A673 (cell line): ENCODE measurements around the gene PPARA. TPM values are rescaled to one million over a fixed set of nuclear protein-coding genes. Genes with fewer than 3 reads are reported as not detected.

Experiments
- BruUV-seq: library from RNA; stranded (reverse); fragments of 400-500 nt; replicated peaks from 2 replicates; lab custom pipeline; 2021; lab: Mats Ljungman, UMichigan
- CTCF ChIA-PET: fragments of 300-600 bp; sonication (Branson Sonifier 250); formaldehyde crosslinking; loops from one replicate; lab custom pipeline; 2022; ENCODE audit warnings: antibody characterized with exemption; lab: Charles Lee
- POLR2A ChIA-PET: fragments of 300-600 bp; sonication (Branson Sonifier 250); formaldehyde crosslinking; loops from one replicate; lab custom pipeline; 2022; ENCODE audit warnings: antibody characterized with exemption; ENCODE audit not compliant: low non-redundant PET; lab: Charles Lee
- DNase-seq: peaks from one replicate; pipeline ENCODE4 v3.0.0-alpha.2; 2015; ENCODE audit warnings: low spot score
- H3K27ac ChIP-seq: fragments of 200-600 bp; sonication (generic); 2 replicates; pipeline ENCODE4 v1.5.1; 2016; ENCODE audit warnings: mixed run types, low read depth, mild to moderate bottlenecking, mixed read lengths, antibody characterized with exemption, low read length; ENCODE audit not compliant: poor library complexity, severe bottlenecking
- H3K27me3 ChIP-seq: fragments of 200-600 bp; sonication (generic); replicated peaks from 2 replicates; pipeline ENCODE4 v1.6.1; 2017; ENCODE audit warnings: mixed run types, low read depth, mild to moderate bottlenecking, mixed read lengths, antibody characterized with exemption, low read length; ENCODE audit not compliant: insufficient read depth, poor library complexity
- H3K36me3 ChIP-seq: fragments of 200-600 bp; sonication (generic); 2 replicates; pipeline ENCODE4 v1.6.1; 2016; ENCODE audit warnings: mixed run types, mild to moderate bottlenecking, mixed read lengths, antibody characterized with exemption, low read length; ENCODE audit not compliant: insufficient read depth, poor library complexity, severe bottlenecking
- H3K4me1 ChIP-seq: fragments of 200-600 bp; sonication (generic); 2 replicates; pipeline ENCODE4 v1.6.1; 2017; ENCODE audit warnings: mixed run types, mild to moderate bottlenecking, mixed read lengths, antibody characterized with exemption, low read length; ENCODE audit not compliant: insufficient read depth, poor library complexity, severe bottlenecking
- H3K4me3 ChIP-seq: fragments of 200-600 bp; sonication (generic); 2 replicates; pipeline ENCODE4 v1.5.1; 2016; ENCODE audit warnings: low read depth, mixed run types, mild to moderate bottlenecking, mixed read lengths, low read length; ENCODE audit not compliant: poor library complexity, severe bottlenecking
- H3K9me3 ChIP-seq: fragments of 200-600 bp; sonication (generic); 2 replicates; pipeline ENCODE4 v1.6.1; 2016; ENCODE audit warnings: mixed run types, low read depth, mild to moderate bottlenecking, mixed read lengths, antibody characterized with exemption, low read length; ENCODE audit not compliant: poor library complexity, severe bottlenecking
- EZH2 ChIP-seq: fragments of 200-600 bp; sonication (generic); IDR thresholded peaks from 2 replicates; pipeline ENCODE4 v1.6.1; 2017; ENCODE audit warnings: borderline replicate concordance, low read depth, mild to moderate bottlenecking, mixed read lengths, antibody characterized with exemption, low read length; ENCODE audit not compliant: poor library complexity, severe bottlenecking
- intact Hi-C: fragments of 100-400 bp; cut with micrococcal nuclease; formaldehyde crosslinking; loops from one replicate; pipeline ENCODE4 v1.10.0; 2022; ENCODE audit not compliant: unreplicated experiment
- total RNA-seq: library from RNA; stranded (reverse); gene quantifications from 2 replicates; pipeline ENCODE4 v1.2.3, GENCODE V29; 2021
- TF ChIP-seq, protein P1 (sequence below): fragments of 300-800, 200-600 bp; sonication (generic); conservative IDR thresholded peaks from 2 replicates; pipeline ENCODE4 v1.5.1; 2017; ENCODE audit warnings: low read depth, mild to moderate bottlenecking, antibody characterized with exemption, low read length, moderate library complexity, mixed read lengths

Gene PPARA
- total RNA-seq, 1 experiment from 2014 or later, result 2.0 TPM

DNA sequence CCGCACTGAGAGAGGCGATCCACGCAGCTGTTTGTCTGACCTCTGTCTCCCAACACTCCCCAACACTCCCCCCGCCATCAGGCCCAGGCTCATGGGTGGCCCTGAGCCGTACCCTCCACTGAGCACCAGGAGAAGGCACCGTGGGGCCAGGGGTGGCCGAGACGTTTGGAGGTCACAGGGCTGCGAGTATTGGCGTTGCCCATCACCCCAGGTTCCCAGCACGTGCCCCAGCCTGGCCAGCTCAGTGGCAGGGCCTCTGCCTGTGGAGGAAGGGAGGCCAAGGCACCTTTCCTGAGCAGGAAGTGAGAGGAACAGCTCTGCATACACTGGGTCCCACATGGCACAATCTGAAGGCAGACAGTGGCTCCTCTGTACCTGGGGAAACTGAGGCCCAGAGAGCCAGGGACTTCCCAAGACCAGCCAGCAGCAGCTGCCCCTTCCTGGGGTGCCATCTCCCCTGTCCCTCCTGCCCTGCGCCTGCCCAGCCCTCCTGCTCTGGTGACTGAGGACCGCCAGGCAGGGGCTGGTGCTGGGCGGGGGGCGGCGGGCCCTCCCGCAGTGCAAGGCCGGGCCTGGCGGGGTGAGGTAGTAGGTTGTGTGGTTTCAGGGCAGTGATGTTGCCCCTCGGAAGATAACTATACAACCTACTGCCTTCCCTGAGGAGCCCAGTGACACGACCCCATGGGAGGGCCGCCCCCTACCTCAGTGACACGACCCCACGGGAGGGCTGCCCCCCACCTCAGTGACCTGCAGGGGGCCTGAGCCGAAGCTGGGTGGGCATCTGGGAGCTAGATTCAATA lies 37.0 kb upstream of the PPARA start:
- Histone ChIP-seq H3K4me1 (no peaks in the 10 kb centered on the region), H3K36me3 (peaks cover 46% of the 10 kb centered on the region), H3K27ac (no peak overlapping the region), H3K4me3 (no peak overlapping the region), H3K9me3 (no peaks in the 10 kb centered on the region), H3K27me3 (no peaks in the 10 kb centered on the region)
- no peak for DNase-seq
- ChIA-PET POLR2A (no interaction called here), CTCF (interaction anchor here (1.0 kb wide), 1 partner anchor 107 kb away, joined by 4 read pairs; no protein-coding TSS in a partner anchor)
- BruUV-seq, result no TSS peak
- TF ChIP-seq EZH2, result no peak
- TF ChIP-seq, protein P1, sequence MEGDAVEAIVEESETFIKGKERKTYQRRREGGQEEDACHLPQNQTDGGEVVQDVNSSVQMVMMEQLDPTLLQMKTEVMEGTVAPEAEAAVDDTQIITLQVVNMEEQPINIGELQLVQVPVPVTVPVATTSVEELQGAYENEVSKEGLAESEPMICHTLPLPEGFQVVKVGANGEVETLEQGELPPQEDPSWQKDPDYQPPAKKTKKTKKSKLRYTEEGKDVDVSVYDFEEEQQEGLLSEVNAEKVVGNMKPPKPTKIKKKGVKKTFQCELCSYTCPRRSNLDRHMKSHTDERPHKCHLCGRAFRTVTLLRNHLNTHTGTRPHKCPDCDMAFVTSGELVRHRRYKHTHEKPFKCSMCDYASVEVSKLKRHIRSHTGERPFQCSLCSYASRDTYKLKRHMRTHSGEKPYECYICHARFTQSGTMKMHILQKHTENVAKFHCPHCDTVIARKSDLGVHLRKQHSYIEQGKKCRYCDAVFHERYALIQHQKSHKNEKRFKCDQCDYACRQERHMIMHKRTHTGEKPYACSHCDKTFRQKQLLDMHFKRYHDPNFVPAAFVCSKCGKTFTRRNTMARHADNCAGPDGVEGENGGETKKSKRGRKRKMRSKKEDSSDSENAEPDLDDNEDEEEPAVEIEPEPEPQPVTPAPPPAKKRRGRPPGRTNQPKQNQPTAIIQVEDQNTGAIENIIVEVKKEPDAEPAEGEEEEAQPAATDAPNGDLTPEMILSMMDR, result no peak
- intact Hi-C loops, result no loop called here

DNA sequence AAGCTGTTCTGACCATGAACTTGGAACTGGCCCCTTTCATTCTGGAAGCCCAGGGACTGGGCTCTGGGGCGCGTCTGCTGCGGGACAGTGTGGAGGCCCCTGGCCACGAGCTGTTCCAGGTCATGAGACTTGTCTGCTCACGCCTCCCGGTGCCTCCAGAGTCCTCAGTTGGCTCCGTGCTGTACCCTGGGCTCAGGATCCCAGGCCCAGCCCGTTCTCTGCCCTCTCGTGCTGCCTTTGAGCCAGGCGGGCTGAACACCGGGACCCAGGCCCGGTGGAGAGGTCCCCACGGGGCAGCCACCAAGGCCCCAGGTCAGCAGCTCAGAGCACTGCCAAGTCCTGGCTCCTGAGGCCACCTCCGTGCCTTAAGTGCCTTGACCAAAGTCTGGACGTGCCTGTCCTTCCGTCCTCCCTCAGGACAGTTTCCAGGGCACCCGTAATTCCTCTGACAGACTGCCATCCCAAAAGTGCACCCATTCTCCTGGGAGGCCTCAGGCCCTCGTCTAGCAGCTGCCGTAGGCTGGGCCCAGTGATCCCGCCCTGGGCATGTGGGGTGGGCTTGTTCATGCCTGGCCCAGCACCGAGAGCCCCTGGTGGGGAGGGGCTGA lies 36.3 kb upstream of the PPARA start:
- Histone ChIP-seq H3K27me3 (no peaks in the 10 kb centered on the region), H3K27ac (no peak overlapping the region), H3K4me1 (no peaks in the 10 kb centered on the region), H3K4me3 (no peak overlapping the region), H3K36me3 (peaks cover 39% of the 10 kb centered on the region), H3K9me3 (no peaks in the 10 kb centered on the region)
- no TSS peak for BruUV-seq
- DNase-seq, result no peak
- ChIA-PET POLR2A (no interaction called here), CTCF (interaction anchor here (1.0 kb wide), 1 partner anchor 107 kb away, joined by 4 read pairs; no protein-coding TSS in a partner anchor)
- no peak for TF ChIP-seq EZH2
- TF ChIP-seq, protein P1, result no peak
- intact Hi-C loops, result no loop called here

DNA sequence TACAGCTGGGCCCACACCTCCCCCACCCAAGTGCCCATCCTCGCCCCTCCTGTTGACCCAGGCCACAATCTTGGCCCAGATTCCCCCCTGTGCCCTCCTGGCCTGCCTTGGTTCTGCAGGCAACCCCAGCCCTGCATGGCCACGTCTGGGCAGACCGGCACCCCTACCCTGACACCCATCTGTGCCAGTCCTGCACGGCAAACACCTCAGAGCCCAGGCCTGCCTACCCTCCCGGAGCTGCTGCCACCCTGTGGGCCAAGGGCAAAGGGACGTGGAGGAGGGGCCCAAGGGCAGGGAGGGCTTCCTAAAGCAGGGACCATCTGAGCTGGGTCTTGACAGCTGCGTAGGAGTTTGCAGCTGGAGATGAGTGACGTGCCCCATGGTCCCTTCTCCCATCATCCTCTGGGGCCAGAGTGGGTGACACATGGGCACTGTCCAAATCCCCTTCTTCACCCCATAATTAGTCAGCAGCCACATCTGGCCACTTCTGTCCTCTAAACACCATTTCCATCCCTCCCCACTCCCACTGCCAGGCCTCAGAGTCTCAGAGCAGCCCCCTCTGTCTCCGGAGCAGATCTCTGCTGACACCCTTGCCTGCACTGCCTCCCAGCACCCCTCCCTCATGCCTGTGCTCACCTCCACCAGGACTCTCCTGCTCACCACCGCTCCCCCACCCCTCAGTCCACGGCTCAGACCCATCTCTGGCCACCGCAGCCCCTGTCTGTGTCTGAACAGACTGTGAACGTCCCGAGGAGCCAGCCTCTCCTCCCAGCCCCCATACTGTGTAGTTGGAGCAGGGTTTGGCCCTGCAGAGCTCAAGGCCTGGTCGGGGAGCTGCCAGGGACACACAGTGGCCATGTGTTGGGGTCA lies 35.6 kb upstream of the PPARA start:
- ChIA-PET CTCF (interaction anchor here (1.0 kb wide), 1 partner anchor 108 kb away, joined by 4 read pairs; no protein-coding TSS in a partner anchor), POLR2A (no interaction called here)
- Histone ChIP-seq H3K9me3 (no peaks in the 10 kb centered on the region), H3K27me3 (no peaks in the 10 kb centered on the region), H3K27ac (no peak overlapping the region), H3K36me3 (peaks cover 31% of the 10 kb centered on the region), H3K4me3 (no peak overlapping the region), H3K4me1 (no peaks in the 10 kb centered on the region)
- BruUV-seq, result no TSS peak
- TF ChIP-seq, protein P1, result no peak
- TF ChIP-seq EZH2, result no peak
- no peak for DNase-seq
- intact Hi-C loops, result no loop called here
